ENCODE data around the gene ACACB.

DNA sequence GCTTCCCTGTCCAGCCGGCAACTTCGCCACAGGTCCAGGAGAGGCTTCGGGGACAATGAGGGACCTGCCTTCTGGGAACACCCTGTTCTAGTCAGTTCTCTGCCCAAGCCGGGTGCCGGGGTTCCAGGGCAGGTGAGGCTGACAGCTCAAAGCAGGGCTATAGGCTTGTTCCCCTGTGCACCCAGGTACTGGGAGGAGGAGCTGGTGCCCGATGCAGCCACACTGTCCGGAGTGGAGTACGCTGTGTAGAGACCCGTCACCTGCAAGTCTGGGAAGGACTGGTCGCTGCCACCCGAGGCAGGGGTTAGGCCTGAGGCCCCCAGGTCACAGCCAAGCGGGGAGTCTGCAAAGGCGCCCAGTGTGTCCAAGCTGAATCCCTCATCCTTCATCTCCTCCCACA, 163.1 kb downstream of the ACACB start:
- no peak for TF ChIP-seq CTCF (conservative IDR thresholded peaks at IDR 0.05 in 1 of 2, IDR thresholded peaks at IDR 0.05 in 1 of 2; ENCODE audit: extremely low read depth in 1 of 2, insufficient read depth in 1 of 2, low read depth in 1 of 2, low read length in 2 of 2)
- TF ChIP-seq EZH2 (IDR thresholded peaks at IDR 0.05; ENCODE audit: borderline replicate concordance, low read length) = no peak
